Thymus (tissue), 11 donors: ENCODE data around the gene ZYG11B. TPM values are rescaled to one million over a fixed set of nuclear protein-coding genes. Genes with fewer than 3 reads are reported as not detected.
"Not testable (repeated sequence)": the region's sequence is repeated elsewhere in the genome, so short reads cannot be mapped to it uniquely, and the experiment has no call there.

Experiments used
- DNase-seq, 9 donors: peaks; one replicate each; pipeline ENCODE4 v3.0.0-alpha.2; 2013; ENCODE audit warnings: low spot score in 9 of 9, low read depth in 6 of 9, missing footprints in 1 of 9
- H3K27ac ChIP-seq, 2 donors: one replicate each; pipeline ENCODE4 v1.5.1; 2013; ENCODE audit warnings: control low read depth in 1 of 2, low read depth in 1 of 2, low read length in 1 of 2, mild to moderate bottlenecking in 1 of 2, moderate library complexity in 1 of 2
- H3K27me3 ChIP-seq, 2 donors: one replicate each; pipeline ENCODE4 v1.5.1; 2013; ENCODE audit warnings: low read length in 1 of 2; ENCODE audit not compliant: control insufficient read depth in 2 of 2, insufficient read depth in 1 of 2
- H3K36me3 ChIP-seq, 2 donors: one replicate each; pipeline ENCODE4 v1.5.1; 2013; ENCODE audit warnings: low read length in 1 of 2, mild to moderate bottlenecking in 1 of 2, moderate library complexity in 1 of 2; ENCODE audit not compliant: control insufficient read depth in 2 of 2, insufficient read depth in 2 of 2
- H3K4me1 ChIP-seq, 2 donors: one replicate each; pipeline ENCODE4 v1.5.1; 2013; ENCODE audit warnings: low read length in 2 of 2; ENCODE audit not compliant: control insufficient read depth in 2 of 2, insufficient read depth in 2 of 2
- H3K4me3 ChIP-seq, 2 donors: one replicate each; pipeline ENCODE4 v1.5.1; 2013; ENCODE audit warnings: low read length in 2 of 2, control low read depth in 1 of 2, mild to moderate bottlenecking in 1 of 2
- H3K9me3 ChIP-seq, 2 donors: one replicate each; pipeline ENCODE4 v1.5.1; 2013; ENCODE audit warnings: low read length in 1 of 2, mild to moderate bottlenecking in 1 of 2; ENCODE audit not compliant: control insufficient read depth in 2 of 2, insufficient read depth in 1 of 2
- WGBS: extraction: QIAGEN DNeasy Blood & Tissue Kit; methylation state at CpG from one replicate; pipeline ENCODE4 v1.1.7; 2013; 5-methylcytosine and 5-hydroxymethylcytosine counted together
- polyA plus RNA-seq: library from polyadenylated mRNA; stranded (reverse); fragments of 200-250 nt; gene quantifications from one replicate; pipeline ENCODE4 v1.2.3, GENCODE V29; 2013
- total RNA-seq: library from RNA; stranded (reverse); fragments of 120-200 nt; gene quantifications from one replicate; pipeline ENCODE4 v1.2.4, GENCODE V29; 2013
- donor health status: healthy.

ZYG11B gene
- total and polyA plus RNA-seq, 2 donors = 9.0 to 10.8 TPM

DNA sequence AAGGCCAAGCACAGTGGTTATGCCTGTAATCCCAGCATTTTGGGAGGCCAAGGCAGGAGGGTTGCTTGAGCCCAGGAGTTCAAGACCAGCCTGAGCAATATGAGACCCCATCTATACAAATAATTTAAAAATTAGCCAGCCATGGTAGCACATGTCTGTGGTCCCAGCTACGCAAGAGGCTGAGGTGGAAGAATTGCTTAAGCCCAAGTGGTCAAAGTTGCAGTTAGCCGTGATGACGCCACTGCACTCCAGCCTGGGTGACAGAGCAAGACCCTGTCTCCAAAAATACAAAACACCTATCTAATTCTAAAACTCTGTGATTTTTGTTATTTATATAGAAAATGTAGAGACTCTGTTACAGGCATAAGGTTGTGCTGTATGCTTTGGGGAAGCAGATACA is 72.1 kb downstream of the ZYG11B start:
- no peak overlapping the region for H3K27ac ChIP-seq
- H3K9me3 ChIP-seq = no peaks in the 10 kb centered on the region
- H3K27me3 ChIP-seq = no peaks in the 10 kb centered on the region
- H3K4me3 ChIP-seq = no peak overlapping the region
- 97% methylated on average over 3 of the region's 3 CpGs for WGBS
- H3K4me1 ChIP-seq = no peaks in the 10 kb centered on the region
- H3K36me3 ChIP-seq = peaks cover 7 to 14% of the 10 kb centered on the region in 2 donors
- no peak for DNase-seq

DNA sequence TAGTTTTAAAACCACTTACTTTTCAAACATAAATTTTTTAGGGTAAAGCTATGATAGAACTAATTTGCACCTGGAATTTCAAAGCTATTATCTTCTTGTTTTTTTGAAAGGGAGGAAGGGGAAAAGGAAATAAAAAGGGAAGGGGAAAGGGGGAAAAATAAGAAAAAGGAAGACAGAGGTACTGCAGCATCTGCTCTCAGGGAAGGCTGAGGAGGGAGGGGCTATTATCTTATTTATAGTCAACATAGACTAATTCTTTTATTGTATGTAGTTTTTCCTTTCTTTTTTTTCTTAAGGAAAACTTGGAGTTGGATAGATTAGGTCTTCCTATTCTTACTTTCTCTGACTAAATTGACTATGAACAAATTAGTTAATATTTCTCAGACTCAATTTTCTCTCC is 74.8 kb downstream of the ZYG11B start:
- H3K27ac ChIP-seq = no peak overlapping the region
- no peaks in the 10 kb centered on the region for H3K27me3 ChIP-seq
- H3K36me3 ChIP-seq = peaks cover 14 to 16% of the 10 kb centered on the region in 2 donors
- no peak for DNase-seq
- H3K4me3 ChIP-seq = no peak overlapping the region
- no peaks in the 10 kb centered on the region for H3K4me1 ChIP-seq
- no peaks in the 10 kb centered on the region for H3K9me3 ChIP-seq

DNA sequence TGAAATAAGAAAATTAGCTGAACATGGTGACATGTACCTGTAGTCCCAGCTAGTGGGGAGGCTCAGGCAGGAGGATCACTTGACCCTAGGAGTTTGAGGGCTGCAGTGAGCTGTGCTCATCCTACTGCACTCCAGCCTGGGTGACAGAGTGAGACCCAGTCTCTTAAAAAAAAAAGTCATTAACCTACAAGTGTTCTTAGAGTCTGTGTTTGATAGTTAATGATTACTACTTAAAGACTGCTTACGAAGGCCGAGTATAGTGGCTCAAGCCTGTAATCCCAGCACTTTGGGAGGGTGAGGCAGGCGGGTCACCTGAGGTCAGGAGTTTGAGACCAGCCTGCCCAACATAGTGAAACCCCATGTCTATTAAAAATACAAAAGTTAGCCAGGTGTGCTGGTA is 77.8 kb downstream of the ZYG11B start:
- H3K27ac ChIP-seq, H3K27me3 ChIP-seq, DNase-seq, H3K9me3 ChIP-seq, H3K4me3 ChIP-seq, H3K4me1 ChIP-seq: not testable (repeated sequence)
- 98% methylated on average over 3 of the region's 3 CpGs for WGBS
- H3K36me3 ChIP-seq = peaks cover 0 to 12% of the 10 kb centered on the region in 2 donors

DNA sequence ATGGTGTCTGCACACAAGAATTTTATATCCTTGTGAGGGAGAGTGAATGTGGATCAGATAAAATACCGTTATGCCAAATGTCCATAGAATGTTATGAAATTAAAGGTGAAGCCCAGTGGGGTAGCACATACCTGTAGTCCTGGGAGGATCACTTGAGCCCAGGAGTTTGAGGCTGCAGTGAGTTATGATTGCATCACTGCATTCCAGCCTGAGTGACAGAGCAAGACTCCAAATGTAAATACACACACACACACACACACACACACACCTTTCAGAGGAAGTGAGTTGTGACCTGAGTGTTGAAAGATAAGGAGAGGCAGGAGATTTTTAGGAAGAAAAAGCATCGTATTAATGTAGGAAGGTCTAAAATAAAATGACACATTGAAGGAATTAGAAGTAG is 88.2 kb downstream of the ZYG11B start:
- H3K4me3 ChIP-seq = no peak overlapping the region
- no peaks in the 10 kb centered on the region for H3K27me3 ChIP-seq
- H3K4me1 ChIP-seq = no peaks in the 10 kb centered on the region
- no peaks in the 10 kb centered on the region for H3K9me3 ChIP-seq
- DNase-seq = no peak
- 95% methylated on average over 2 of the region's 2 CpGs for WGBS
- no peak overlapping the region for H3K27ac ChIP-seq
- peaks cover 5 to 26% of the 10 kb centered on the region in 2 donors for H3K36me3 ChIP-seq

DNA sequence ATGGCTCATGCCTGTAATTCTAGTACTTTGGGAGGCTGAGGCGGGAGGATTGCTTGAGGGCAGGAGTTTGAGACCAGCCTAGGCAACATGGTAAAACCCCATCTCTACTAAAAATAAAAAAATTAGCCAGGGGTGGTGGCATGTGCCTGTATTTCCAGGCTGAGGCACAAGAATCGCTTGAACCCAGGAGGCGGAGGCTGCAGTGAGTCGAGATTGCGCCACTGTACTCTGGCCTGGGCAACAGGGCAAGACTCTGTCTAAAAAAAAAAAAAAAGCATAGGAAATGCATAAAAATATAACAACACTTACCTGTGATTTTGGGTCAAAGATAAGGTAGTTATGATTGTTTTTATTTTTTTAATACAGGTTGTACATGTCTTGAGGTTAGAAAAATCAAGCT is 94.6 kb downstream of the ZYG11B start:
- H3K4me3 ChIP-seq, H3K27me3 ChIP-seq, H3K9me3 ChIP-seq, DNase-seq, H3K4me1 ChIP-seq, H3K27ac ChIP-seq: not testable (repeated sequence)
- WGBS = over 99% methylated on average over 5 of the region's 5 CpGs
- H3K36me3 ChIP-seq = peaks cover 11 to 15% of the 10 kb centered on the region in 2 donors

DNA sequence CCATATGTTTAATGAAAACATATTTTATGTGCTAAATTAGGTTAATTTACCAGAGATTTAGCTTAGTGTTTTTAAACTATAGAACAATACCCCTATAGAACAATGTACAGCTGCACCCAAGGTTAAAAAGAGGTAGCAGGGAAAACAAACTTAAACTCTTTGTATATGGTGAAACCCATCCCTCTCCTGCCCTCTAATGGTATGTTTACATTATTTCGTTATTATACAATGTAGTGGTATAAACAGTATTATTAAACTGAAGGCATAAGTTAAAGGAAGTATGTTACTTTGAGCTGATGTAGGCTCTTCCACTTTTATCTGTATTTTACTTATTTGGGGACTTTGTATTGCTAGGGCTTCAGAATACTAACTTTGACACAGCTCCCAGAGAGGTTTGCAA is 99.6 kb downstream of the ZYG11B start:
- DNase-seq = peak in 2 of 9 donors; percentile 2 to 16
- no peak overlapping the region for H3K4me3 ChIP-seq
- no peak overlapping the region for H3K27ac ChIP-seq
- no peaks in the 10 kb centered on the region for H3K9me3 ChIP-seq
- no peaks in the 10 kb centered on the region for H3K4me1 ChIP-seq
- H3K36me3 ChIP-seq = peaks cover 3 to 7% of the 10 kb centered on the region in 2 donors
- H3K27me3 ChIP-seq = no peaks in the 10 kb centered on the region
- WGBS = 47% methylated on average over 1 of the region's 1 CpG

DNA sequence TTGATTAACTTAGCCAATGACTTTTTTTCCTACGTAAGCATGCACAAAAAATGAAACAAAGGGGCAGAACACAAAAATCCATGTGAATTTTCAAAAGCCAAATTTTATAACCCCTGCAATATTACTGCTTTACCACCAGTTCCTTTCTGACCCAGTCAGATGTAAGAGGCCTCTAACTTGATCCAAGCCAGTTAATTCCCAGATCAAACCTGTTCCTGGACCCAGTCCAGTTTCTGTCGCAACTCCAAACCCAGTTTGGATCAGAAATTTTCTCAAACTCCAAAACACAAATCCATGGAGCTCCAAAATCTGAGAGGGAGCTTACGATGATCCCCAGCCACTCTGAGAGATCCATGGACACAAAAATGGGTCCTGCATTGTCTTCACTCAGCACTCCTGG is 108.5 kb downstream of the ZYG11B start:
- Histone ChIP-seq H3K36me3 (no peaks in the 10 kb centered on the region), H3K27ac (no peak overlapping the region), H3K27me3 (no peaks in the 10 kb centered on the region), H3K4me1 (no peaks in the 10 kb centered on the region), H3K9me3 (no peaks in the 10 kb centered on the region), H3K4me3 (no peak overlapping the region)
- DNase-seq = no peak
- 79% methylated on average over 3 of the region's 3 CpGs for WGBS

DNA sequence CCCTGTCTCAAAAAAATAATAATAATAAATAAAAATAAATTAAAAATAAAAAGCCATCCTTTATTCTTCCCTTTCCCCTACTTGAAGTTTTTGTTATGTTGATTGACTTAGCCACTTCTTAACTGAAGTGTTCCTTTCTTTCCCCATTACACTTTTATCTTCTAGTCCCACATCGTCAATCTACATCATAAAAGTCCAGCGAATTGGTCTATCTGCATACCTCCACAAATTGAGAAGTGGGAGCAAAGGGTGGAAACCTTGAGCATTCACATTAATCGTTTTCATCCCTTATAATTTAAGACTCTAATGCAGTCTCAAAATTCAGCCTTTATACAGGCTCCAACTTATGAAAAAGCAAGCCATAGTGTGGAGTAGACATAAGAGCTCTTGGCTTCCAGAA is 109.8 kb downstream of the ZYG11B start:
- no peaks in the 10 kb centered on the region for H3K4me1 ChIP-seq
- no peaks in the 10 kb centered on the region for H3K36me3 ChIP-seq
- H3K27me3 ChIP-seq = peaks cover 0 to 2% of the 10 kb centered on the region in 2 donors
- 79% methylated on average over 3 of the region's 3 CpGs for WGBS
- no peak for DNase-seq
- H3K27ac ChIP-seq = no peak overlapping the region
- no peak overlapping the region for H3K4me3 ChIP-seq
- H3K9me3 ChIP-seq = no peaks in the 10 kb centered on the region

DNA sequence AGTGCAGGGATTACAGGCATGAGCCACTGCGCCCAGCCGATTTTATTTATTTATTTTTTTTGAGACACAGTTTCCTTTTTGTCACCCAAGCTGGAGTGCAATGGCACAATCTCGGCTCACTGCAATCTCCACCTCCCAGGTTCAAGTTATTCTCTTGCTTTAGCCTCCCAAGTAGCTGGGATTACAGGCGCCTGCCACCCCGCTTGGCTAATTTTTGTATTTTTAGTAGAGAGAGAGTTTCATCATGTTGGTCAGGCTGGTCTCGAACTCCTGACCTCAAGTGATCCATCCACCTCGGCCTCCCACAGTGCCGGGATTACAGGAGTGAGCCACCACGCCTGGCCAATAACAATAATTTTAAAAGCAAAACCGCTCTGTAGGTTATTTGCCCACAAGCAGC is 112.9 kb downstream of the ZYG11B start:
- not testable (repeated sequence) for H3K36me3 ChIP-seq, H3K4me3 ChIP-seq, H3K4me1 ChIP-seq, H3K9me3 ChIP-seq, H3K27ac ChIP-seq, DNase-seq
- peaks cover 20 to 34% of the 10 kb centered on the region in 2 donors for H3K27me3 ChIP-seq
- WGBS = 98% methylated on average over 10 of the region's 10 CpGs
